HG03039 (cell line): ENCODE results near the gene CACHD1.

Source experiments
- ATAC-seq: cut with Tn5 transposase; IDR thresholded peaks from one replicate; pipeline ENCODE4 v1.9.1; 2021; ENCODE audit warnings: mild to moderate bottlenecking, moderate library complexity; ENCODE audit not compliant: unreplicated experiment

CACHD1 gene

GRCh38 chr1:64469977-64470664, at the start of gene CACHD1:
Gene CACHD1, plus strand, starts transcription at chr1:64470129. Its CDS starts 616 bp downstream, at chr1:64470745.
- no peak for ATAC-seq

GRCh38 chr1:64421377-64421776, 48.6 kb upstream of the CACHD1 start:
- no peak for ATAC-seq

- no peak for ATAC-seq
Measured at GRCh38 chr1:64423526-64423925, 46.4 kb upstream of the CACHD1 start.

- no peak for ATAC-seq
Measured at GRCh38 chr1:64424412-64424811, 45.5 kb upstream of the CACHD1 start.

- ATAC-seq, result no peak
Measured at GRCh38 chr1:64425521-64425920, 44.4 kb upstream of the CACHD1 start.

GRCh38 chr1:64426681-64427080, 43.2 kb upstream of the CACHD1 start:
- ATAC-seq, result no peak

GRCh38 chr1:64427879-64428278, 42.0 kb upstream of the CACHD1 start:
- no peak for ATAC-seq

GRCh38 chr1:64433308-64433707, 36.6 kb upstream of the CACHD1 start:
- no peak for ATAC-seq

- no peak for ATAC-seq
Measured at GRCh38 chr1:64433747-64434146, 36.2 kb upstream of the CACHD1 start.

- no peak for ATAC-seq
Measured at GRCh38 chr1:64435000-64435399, 34.9 kb upstream of the CACHD1 start.

GRCh38 chr1:64437453-64437852, 32.5 kb upstream of the CACHD1 start:
- no peak for ATAC-seq

GRCh38 chr1:64440183-64440826, 29.6 kb upstream of the CACHD1 start:
- ATAC-seq, result no peak

GRCh38 chr1:64451440-64451839, 18.5 kb upstream of the CACHD1 start:
- no peak for ATAC-seq

GRCh38 chr1:64453688-64454087, 16.2 kb upstream of the CACHD1 start:
- no peak for ATAC-seq

GRCh38 chr1:64458915-64459314, 11.0 kb upstream of the CACHD1 start:
- no peak for ATAC-seq

GRCh38 chr1:64459743-64460142, 10.2 kb upstream of the CACHD1 start:
- ATAC-seq, result no peak

GRCh38 chr1:64466033-64466432, 3.9 kb upstream of the CACHD1 start:
- no peak for ATAC-seq

GRCh38 chr1:64469116-64469976, 583 bp upstream of the CACHD1 start:
- ATAC-seq, result no peak

- no peak for ATAC-seq
Measured at GRCh38 chr1:64470665-64471217, 812 bp downstream of the CACHD1 start.

GRCh38 chr1:64471218-64472039, 1.5 kb downstream of the CACHD1 start:
- no peak for ATAC-seq

- no peak for ATAC-seq
Measured at GRCh38 chr1:64472040-64472376, 2.1 kb downstream of the CACHD1 start.
